H7 (cell line): ENCODE results near the gene PLD1. TPM values are rescaled to one million over a fixed set of nuclear protein-coding genes. Genes with fewer than 3 reads are reported as not detected.
"Not testable (repeated sequence)": the region's sequence is repeated elsewhere in the genome, so short reads cannot be mapped to it uniquely, and the experiment has no call there.

Experiments used
- DNase-seq: peaks from one replicate; pipeline ENCODE4 v3.0.0; 2012
- H3K27me3 ChIP-seq: 2 replicates; pipeline ENCODE4 v1.6.0; 2011; ENCODE audit warnings: mild to moderate bottlenecking, low read length; ENCODE audit not compliant: control insufficient read depth, insufficient read depth
- H3K36me3 ChIP-seq: replicated peaks from 2 replicates; pipeline ENCODE4 v1.5.1; 2011; ENCODE audit warnings: low read length; ENCODE audit not compliant: control insufficient read depth, insufficient read depth
- H3K4me3 ChIP-seq: 2 replicates; pipeline ENCODE4 v1.5.1; 2011; ENCODE audit warnings: low read depth, mild to moderate bottlenecking, control low read depth, low read length, moderate library complexity; ENCODE audit not compliant: insufficient read depth
- total RNA-seq: library from RNA; depleted of rRNA; stranded (reverse); fragments of >200 nt; shearing (Covaris generic); gene quantifications from 2 replicates; pipeline ENCODE4 v1.2.3, GENCODE V29; 2014

Gene PLD1
- total RNA-seq, 1 experiment from 2014 or later: 2.3 TPM

GRCh38 chr3:171715155-171715554 is 95.1 kb downstream of the PLD1 start:
- Histone ChIP-seq H3K36me3 (no peaks in the 10 kb centered on the region), H3K27me3 (no peaks in the 10 kb centered on the region), H3K4me3 (no peak overlapping the region)
- DNase-seq: no peak

- Histone ChIP-seq H3K4me3 (no peak overlapping the region), H3K36me3 (no peaks in the 10 kb centered on the region), H3K27me3 (no peaks in the 10 kb centered on the region)
- no peak for DNase-seq
These were observed 97.9 kb downstream of the PLD1 start for GRCh38 chr3:171712171-171712938.

- Histone ChIP-seq H3K27me3 (no peaks in the 10 kb centered on the region), H3K4me3 (no peak overlapping the region), H3K36me3 (no peaks in the 10 kb centered on the region)
- no peak for DNase-seq
These were observed 98.7 kb downstream of the PLD1 start for GRCh38 chr3:171711461-171712170.

- no peak for DNase-seq
- H3K4me3 ChIP-seq: no peak overlapping the region
- H3K36me3 ChIP-seq: no peaks in the 10 kb centered on the region
- H3K27me3 ChIP-seq: no peaks in the 10 kb centered on the region
These were observed 99.9 kb downstream of the PLD1 start for GRCh38 chr3:171710359-171710758.

- no peaks in the 10 kb centered on the region for H3K36me3 ChIP-seq
- no peak for DNase-seq
- H3K27me3 ChIP-seq: no peaks in the 10 kb centered on the region
- no peak overlapping the region for H3K4me3 ChIP-seq
These were observed 105.5 kb downstream of the PLD1 start for GRCh38 chr3:171704814-171705213.

- no peak overlapping the region for H3K4me3 ChIP-seq
- DNase-seq: peak; percentile 57
These were observed 106.3 kb downstream of the PLD1 start for GRCh38 chr3:171704002-171704401.

GRCh38 chr3:171703144-171703543 is 107.1 kb downstream of the PLD1 start:
- Histone ChIP-seq H3K36me3 (no peaks in the 10 kb centered on the region), H3K4me3 (no peak overlapping the region), H3K27me3 (no peaks in the 10 kb centered on the region)
- DNase-seq: no peak

More at GRCh38 chr3:171704002-171704401, 106.3 kb downstream of the PLD1 start:
- Histone ChIP-seq H3K36me3 (no peaks in the 10 kb centered on the region), H3K27me3 (no peaks in the 10 kb centered on the region)

- H3K4me3 ChIP-seq: no peak overlapping the region
- no peak for DNase-seq
- H3K27me3 ChIP-seq: no peaks in the 10 kb centered on the region
- no peaks in the 10 kb centered on the region for H3K36me3 ChIP-seq
These were observed 109.6 kb downstream of the PLD1 start for GRCh38 chr3:171700653-171701052.

- DNase-seq: no peak
- H3K27me3 ChIP-seq: no peaks in the 10 kb centered on the region
- no peak overlapping the region for H3K4me3 ChIP-seq
- no peaks in the 10 kb centered on the region for H3K36me3 ChIP-seq
These were observed 110.1 kb downstream of the PLD1 start for GRCh38 chr3:171700157-171700556.

GRCh38 chr3:171699601-171700000 is 110.7 kb downstream of the PLD1 start:
- H3K27me3 ChIP-seq: no peaks in the 10 kb centered on the region
- DNase-seq: no peak
- no peaks in the 10 kb centered on the region for H3K36me3 ChIP-seq
- H3K4me3 ChIP-seq: no peak overlapping the region

- Histone ChIP-seq H3K27me3 (no peaks in the 10 kb centered on the region), H3K4me3 (no peak overlapping the region), H3K36me3 (no peaks in the 10 kb centered on the region)
- no peak for DNase-seq
These were observed 113.5 kb downstream of the PLD1 start for GRCh38 chr3:171696805-171697204.

- Histone ChIP-seq H3K36me3 (no peaks in the 10 kb centered on the region), H3K27me3 (no peaks in the 10 kb centered on the region), H3K4me3 (no peak overlapping the region)
- DNase-seq: no peak
These were observed 114.9 kb downstream of the PLD1 start for GRCh38 chr3:171695426-171695825.

GRCh38 chr3:171694888-171695287 is 115.4 kb downstream of the PLD1 start:
- no peaks in the 10 kb centered on the region for H3K27me3 ChIP-seq
- H3K36me3 ChIP-seq: no peaks in the 10 kb centered on the region
- H3K4me3 ChIP-seq: no peak overlapping the region
- no peak for DNase-seq

- DNase-seq, H3K4me3 ChIP-seq, H3K27me3 ChIP-seq, H3K36me3 ChIP-seq: not testable (repeated sequence)
These were observed 117.7 kb downstream of the PLD1 start for GRCh38 chr3:171692551-171692950.

- Histone ChIP-seq H3K4me3 (no peak overlapping the region), H3K27me3 (no peaks in the 10 kb centered on the region), H3K36me3 (no peaks in the 10 kb centered on the region)
- DNase-seq: no peak
These were observed 118.8 kb downstream of the PLD1 start for GRCh38 chr3:171691485-171691884.
